ENCODE data around the gene COL4A5. TPM values are rescaled to one million over a fixed set of nuclear protein-coding genes. Genes with fewer than 3 reads are reported as not detected.

COL4A5 gene
- total RNA-seq, 2 experiments from 2014 or later = not detected

GRCh38 chrX:108699368-108699767 is 259.7 kb downstream of the COL4A5 start:
- POLR2A ChIA-PET = no interaction called here
- no peak overlapping the region for H3K4me3 ChIP-seq (ENCODE audit: low read length)
- H3K9me3 ChIP-seq (ENCODE audit: control insufficient read depth in 1 of 2, insufficient read depth in 1 of 2, low read length in 2 of 2) = no peaks in the 10 kb centered on the region
- Mint-ChIP-seq H3K27me3 (no peaks in the 10 kb centered on the region), H3K27ac (no peak overlapping the region), H3K4me3 (no peak overlapping the region), H3K4me1 (ENCODE audit: low read depth) (no peaks in the 10 kb centered on the region), H3K9me3 (no peaks in the 10 kb centered on the region), H3K36me3 (ENCODE audit: low read depth) (no peaks in the 10 kb centered on the region)
- DNase-seq (no peak), ATAC-seq (ENCODE audit: poor library complexity) (no peak)
- intact Hi-C loops (cut with DNase I, micrococcal nuclease) = no loop called here
- H3K4me1 ChIP-seq (ENCODE audit: insufficient read depth, low read length) = no peaks in the 10 kb centered on the region
- TF ChIP-seq, protein P1, sequence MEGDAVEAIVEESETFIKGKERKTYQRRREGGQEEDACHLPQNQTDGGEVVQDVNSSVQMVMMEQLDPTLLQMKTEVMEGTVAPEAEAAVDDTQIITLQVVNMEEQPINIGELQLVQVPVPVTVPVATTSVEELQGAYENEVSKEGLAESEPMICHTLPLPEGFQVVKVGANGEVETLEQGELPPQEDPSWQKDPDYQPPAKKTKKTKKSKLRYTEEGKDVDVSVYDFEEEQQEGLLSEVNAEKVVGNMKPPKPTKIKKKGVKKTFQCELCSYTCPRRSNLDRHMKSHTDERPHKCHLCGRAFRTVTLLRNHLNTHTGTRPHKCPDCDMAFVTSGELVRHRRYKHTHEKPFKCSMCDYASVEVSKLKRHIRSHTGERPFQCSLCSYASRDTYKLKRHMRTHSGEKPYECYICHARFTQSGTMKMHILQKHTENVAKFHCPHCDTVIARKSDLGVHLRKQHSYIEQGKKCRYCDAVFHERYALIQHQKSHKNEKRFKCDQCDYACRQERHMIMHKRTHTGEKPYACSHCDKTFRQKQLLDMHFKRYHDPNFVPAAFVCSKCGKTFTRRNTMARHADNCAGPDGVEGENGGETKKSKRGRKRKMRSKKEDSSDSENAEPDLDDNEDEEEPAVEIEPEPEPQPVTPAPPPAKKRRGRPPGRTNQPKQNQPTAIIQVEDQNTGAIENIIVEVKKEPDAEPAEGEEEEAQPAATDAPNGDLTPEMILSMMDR (IDR thresholded peaks at IDR 0.05) = no peak
- H3K27ac ChIP-seq (ENCODE audit: low read depth in 1 of 2, low read length in 2 of 2) = no peak overlapping the region
- CTCF ChIA-PET = no interaction called here
- no peaks in the 10 kb centered on the region for H3K36me3 ChIP-seq (ENCODE audit: insufficient read depth, low read length)
- no peaks in the 10 kb centered on the region for H3K27me3 ChIP-seq (ENCODE audit: control insufficient read depth in 1 of 2, insufficient read depth in 2 of 2, low read length in 2 of 2)

DNA sequence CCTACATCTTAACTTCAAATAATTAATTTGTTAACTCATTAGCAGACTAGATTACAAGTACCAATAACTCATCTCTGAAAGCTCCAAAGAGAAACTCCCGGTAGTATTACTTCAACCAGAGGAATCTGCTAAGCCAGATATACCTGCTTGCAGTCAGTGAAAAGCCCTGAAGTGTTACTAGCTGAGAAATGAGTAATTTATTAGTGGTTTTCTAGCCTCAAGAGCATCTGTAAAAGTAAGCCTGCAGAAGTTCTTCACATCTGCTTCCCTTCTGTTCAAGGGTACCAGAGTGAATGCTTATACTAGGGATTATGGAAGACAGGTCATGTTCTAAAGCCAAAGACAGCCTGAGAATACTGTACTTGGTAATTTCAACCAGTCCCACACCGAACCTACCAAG is 262.0 kb downstream of the COL4A5 start:
- no peak overlapping the region for H3K27ac ChIP-seq (ENCODE audit: low read depth in 1 of 2, low read length in 2 of 2)
- intact Hi-C loops (cut with DNase I, micrococcal nuclease) = no loop called here
- ChIA-PET POLR2A (no interaction called here), CTCF (no interaction called here)
- H3K4me3 ChIP-seq (ENCODE audit: low read length) = no peak overlapping the region
- Mint-ChIP-seq H3K4me3 (no peak overlapping the region), H3K9me3 (no peaks in the 10 kb centered on the region), H3K4me1 (ENCODE audit: low read depth) (no peaks in the 10 kb centered on the region), H3K36me3 (ENCODE audit: low read depth) (no peaks in the 10 kb centered on the region), H3K27me3 (no peaks in the 10 kb centered on the region), H3K27ac (no peak overlapping the region)
- H3K36me3 ChIP-seq (ENCODE audit: insufficient read depth, low read length) = no peaks in the 10 kb centered on the region
- H3K4me1 ChIP-seq (ENCODE audit: insufficient read depth, low read length) = no peaks in the 10 kb centered on the region
- TF ChIP-seq, protein P1 (IDR thresholded peaks at IDR 0.05) = no peak
- DNase-seq = no peak
- no peaks in the 10 kb centered on the region for H3K9me3 ChIP-seq (ENCODE audit: control insufficient read depth in 1 of 2, insufficient read depth in 1 of 2, low read length in 2 of 2)
- H3K27me3 ChIP-seq (ENCODE audit: control insufficient read depth in 1 of 2, insufficient read depth in 2 of 2, low read length in 2 of 2) = no peaks in the 10 kb centered on the region
- ATAC-seq (ENCODE audit: poor library complexity) = no peak

- H3K4me1 Mint-ChIP-seq (ENCODE audit: low read depth) = no peaks in the 10 kb centered on the region
- DNase-seq (no peak), ATAC-seq (ENCODE audit: poor library complexity) (no peak)
- no peaks in the 10 kb centered on the region for H3K9me3 Mint-ChIP-seq
- no peaks in the 10 kb centered on the region for H3K27me3 Mint-ChIP-seq
- TF ChIP-seq, protein P1 (IDR thresholded peaks at IDR 0.05) = no peak
- POLR2A ChIA-PET = no interaction called here
- intact Hi-C loops (cut with DNase I, micrococcal nuclease) = no loop called here
- CTCF ChIA-PET = no interaction called here
- no peaks in the 10 kb centered on the region for H3K36me3 Mint-ChIP-seq (ENCODE audit: low read depth)
- H3K36me3 ChIP-seq (ENCODE audit: insufficient read depth, low read length) = no peaks in the 10 kb centered on the region
- H3K27ac Mint-ChIP-seq = no peak overlapping the region
- H3K9me3 ChIP-seq (ENCODE audit: control insufficient read depth in 1 of 2, insufficient read depth in 1 of 2, low read length in 2 of 2) = no peaks in the 10 kb centered on the region
- H3K27me3 ChIP-seq (ENCODE audit: control insufficient read depth in 1 of 2, insufficient read depth in 2 of 2, low read length in 2 of 2) = no peaks in the 10 kb centered on the region
- H3K4me1 ChIP-seq (ENCODE audit: insufficient read depth, low read length) = no peaks in the 10 kb centered on the region
- no peak overlapping the region for H3K4me3 ChIP-seq (ENCODE audit: low read length)
- no peak overlapping the region for H3K27ac ChIP-seq (ENCODE audit: low read depth in 1 of 2, low read length in 2 of 2)
- no peak overlapping the region for H3K4me3 Mint-ChIP-seq
These were observed 262.9 kb downstream of the COL4A5 start for GRCh38 chrX:108702530-108702929.
